ENCODE data around the gene LYRM4. TPM values are rescaled to one million over a fixed set of nuclear protein-coding genes. Genes with fewer than 3 reads are reported as not detected.

Gene LYRM4
- total and polyA plus RNA-seq, 4 donors: 15.2 to 23.2 (median 19.1) TPM

- H3K4me3 ChIP-seq: no peak overlapping the region
- peaks cover 0 to 2% (median 0%) of the 10 kb centered on the region in 4 donors for H3K36me3 ChIP-seq (ENCODE audit: control insufficient read depth in 4 of 4, insufficient read depth in 4 of 4, low read length in 4 of 4)
- TF ChIP-seq, protein P1, sequence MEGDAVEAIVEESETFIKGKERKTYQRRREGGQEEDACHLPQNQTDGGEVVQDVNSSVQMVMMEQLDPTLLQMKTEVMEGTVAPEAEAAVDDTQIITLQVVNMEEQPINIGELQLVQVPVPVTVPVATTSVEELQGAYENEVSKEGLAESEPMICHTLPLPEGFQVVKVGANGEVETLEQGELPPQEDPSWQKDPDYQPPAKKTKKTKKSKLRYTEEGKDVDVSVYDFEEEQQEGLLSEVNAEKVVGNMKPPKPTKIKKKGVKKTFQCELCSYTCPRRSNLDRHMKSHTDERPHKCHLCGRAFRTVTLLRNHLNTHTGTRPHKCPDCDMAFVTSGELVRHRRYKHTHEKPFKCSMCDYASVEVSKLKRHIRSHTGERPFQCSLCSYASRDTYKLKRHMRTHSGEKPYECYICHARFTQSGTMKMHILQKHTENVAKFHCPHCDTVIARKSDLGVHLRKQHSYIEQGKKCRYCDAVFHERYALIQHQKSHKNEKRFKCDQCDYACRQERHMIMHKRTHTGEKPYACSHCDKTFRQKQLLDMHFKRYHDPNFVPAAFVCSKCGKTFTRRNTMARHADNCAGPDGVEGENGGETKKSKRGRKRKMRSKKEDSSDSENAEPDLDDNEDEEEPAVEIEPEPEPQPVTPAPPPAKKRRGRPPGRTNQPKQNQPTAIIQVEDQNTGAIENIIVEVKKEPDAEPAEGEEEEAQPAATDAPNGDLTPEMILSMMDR (IDR thresholded peaks at IDR 0.05; ENCODE audit: control extremely low read depth, extremely low read depth): no peak
- H3K27me3 ChIP-seq (ENCODE audit: control insufficient read depth in 3 of 3, insufficient read depth in 3 of 3, low read length in 2 of 3): no peaks in the 10 kb centered on the region
- H3K9me3 ChIP-seq (ENCODE audit: control insufficient read depth in 4 of 4, insufficient read depth in 3 of 4, low read length in 3 of 4): no peaks in the 10 kb centered on the region
- no peak overlapping the region for H3K27ac ChIP-seq (ENCODE audit: low read depth in 1 of 2, low read length in 1 of 2)
- H3K9ac ChIP-seq (ENCODE audit: insufficient read depth in 1 of 2, low read length in 2 of 2): no peak overlapping the region
- H3K4me1 ChIP-seq (ENCODE audit: control insufficient read depth in 5 of 5, insufficient read depth in 5 of 5, low read length in 5 of 5): peaks cover 14 to 50% (median 23%) of the 10 kb centered on the region in 5 donors
- DNase-seq (peak; percentile 39 to 82 (median 81)), ATAC-seq (ENCODE audit: insufficient read depth, low FRiP score) (no peak)
- 75 to 76% methylated on average over 5 of the region's 5 CpGs for WGBS, 2 donors
These were observed 52.2 kb downstream of the LYRM4 start for GRCh38 chr6:5208471-5208971.

GRCh38 chr6:5208057-5208456 lies 52.7 kb downstream of the LYRM4 start:
- TF ChIP-seq, protein P1 (IDR thresholded peaks at IDR 0.05; ENCODE audit: control extremely low read depth, extremely low read depth): no peak
- Histone ChIP-seq H3K9me3 (ENCODE audit: control insufficient read depth in 4 of 4, insufficient read depth in 3 of 4, low read length in 3 of 4) (no peaks in the 10 kb centered on the region), H3K27ac (ENCODE audit: low read depth in 1 of 2, low read length in 1 of 2) (no peak overlapping the region), H3K36me3 (ENCODE audit: control insufficient read depth in 4 of 4, insufficient read depth in 4 of 4, low read length in 4 of 4) (no peaks in the 10 kb centered on the region), H3K9ac (ENCODE audit: insufficient read depth in 1 of 2, low read length in 2 of 2) (no peak overlapping the region), H3K4me1 (ENCODE audit: control insufficient read depth in 5 of 5, insufficient read depth in 5 of 5, low read length in 5 of 5) (peaks cover 12 to 55% (median 23%) of the 10 kb centered on the region in 5 donors), H3K4me3 (no peak overlapping the region), H3K27me3 (ENCODE audit: control insufficient read depth in 3 of 3, insufficient read depth in 3 of 3, low read length in 2 of 3) (no peaks in the 10 kb centered on the region)
- 82 to 91% methylated on average over 2 of the region's 2 CpGs for WGBS, 2 donors
- DNase-seq: no peak
- ATAC-seq (ENCODE audit: insufficient read depth, low FRiP score): no peak

DNA sequence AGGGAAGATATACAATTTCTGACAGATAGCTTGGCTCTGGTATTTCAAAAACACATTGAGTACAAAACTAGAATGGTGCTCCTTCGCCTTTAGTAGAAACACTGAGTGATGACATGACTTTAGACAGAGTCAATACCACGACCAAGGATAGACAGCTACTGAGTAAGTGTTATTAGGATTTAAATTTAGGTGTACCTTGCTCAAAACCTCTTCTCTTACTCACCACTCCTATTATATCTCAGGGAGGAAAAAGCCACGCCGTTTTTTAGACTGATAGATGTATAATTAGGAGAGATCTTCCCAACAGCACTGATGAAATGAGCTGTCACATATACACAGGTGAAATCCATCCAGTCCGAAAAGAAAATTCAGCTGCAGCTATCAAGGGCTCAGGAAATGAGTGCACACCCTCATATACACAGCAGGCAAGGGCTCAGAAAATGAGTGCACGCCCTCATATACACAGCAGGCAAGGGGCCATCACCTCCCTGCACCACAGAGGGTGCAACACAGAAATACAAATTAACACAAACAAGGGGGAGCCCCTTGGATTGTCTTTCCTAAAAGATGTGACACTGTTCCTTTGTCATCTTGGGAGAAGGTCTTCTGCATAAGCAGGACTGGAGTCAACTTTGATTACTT lies 53.7 kb downstream of the LYRM4 start:
- peaks cover 12 to 54% (median 27%) of the 10 kb centered on the region in 5 donors for H3K4me1 ChIP-seq (ENCODE audit: control insufficient read depth in 5 of 5, insufficient read depth in 5 of 5, low read length in 5 of 5)
- WGBS, 2 donors: 84 to 92% methylated on average over 6 of the region's 6 CpGs
- H3K27ac ChIP-seq (ENCODE audit: low read depth in 1 of 2, low read length in 1 of 2): no peak overlapping the region
- ATAC-seq (ENCODE audit: insufficient read depth, low FRiP score): no peak
- TF ChIP-seq, protein P1 (IDR thresholded peaks at IDR 0.05; ENCODE audit: control extremely low read depth, extremely low read depth): no peak
- H3K27me3 ChIP-seq (ENCODE audit: control insufficient read depth in 3 of 3, insufficient read depth in 3 of 3, low read length in 2 of 3): no peaks in the 10 kb centered on the region
- H3K36me3 ChIP-seq (ENCODE audit: control insufficient read depth in 4 of 4, insufficient read depth in 4 of 4, low read length in 4 of 4): no peaks in the 10 kb centered on the region
- no peaks in the 10 kb centered on the region for H3K9me3 ChIP-seq (ENCODE audit: control insufficient read depth in 4 of 4, insufficient read depth in 3 of 4, low read length in 3 of 4)
- no peak overlapping the region for H3K4me3 ChIP-seq
- no peak overlapping the region for H3K9ac ChIP-seq (ENCODE audit: insufficient read depth in 1 of 2, low read length in 2 of 2)
- DNase-seq: no peak

Data from lung (tissue), 12 donors.